ENCODE results near the gene CXCL12. TPM values are rescaled to one million over a fixed set of nuclear protein-coding genes. Genes with fewer than 3 reads are reported as not detected.

CXCL12 gene
- total RNA-seq (100 to 1,000 TPM; 262 to 549 (median 387) TPM), polyA plus RNA-seq (10 to 100 TPM; 22.7 to 64.5 (median 44.7) TPM)
- long read RNA-seq, donor 1, transcript CXCL12-203 (4 exons, 3,532 nt): minor isoform, 43 of 270 reads
- long read RNA-seq, donor 1, transcript CXCL12-202 (4 exons, 470 nt): minor isoform, 16 of 270 reads
- long read RNA-seq, donor 1, transcript CXCL12-201 (3 exons, 1,857 nt): major isoform, 99 of 270 reads
- long read RNA-seq, donor 1, partial matches to known transcripts: 110 of 270 reads
- long read RNA-seq, donor 1, other reads (novel, unspliced or antisense): 0 of 270 reads
- long read RNA-seq, donor 2, transcript CXCL12-207 (2 exons, 596 nt): minor isoform, 12 of 201 reads
- long read RNA-seq, donor 2, transcript CXCL12-202 (4 exons, 470 nt): minor isoform, 6 of 201 reads
- long read RNA-seq, donor 2, transcript CXCL12-203 (4 exons, 3,532 nt): minor isoform, 65 of 201 reads
- long read RNA-seq, donor 2, transcript CXCL12-201 (3 exons, 1,857 nt): major isoform, 118 of 201 reads
- long read RNA-seq, donor 2, partial matches to known transcripts: 0 of 201 reads
- long read RNA-seq, donor 2, other reads (novel, unspliced or antisense): 0 of 201 reads

DNA sequence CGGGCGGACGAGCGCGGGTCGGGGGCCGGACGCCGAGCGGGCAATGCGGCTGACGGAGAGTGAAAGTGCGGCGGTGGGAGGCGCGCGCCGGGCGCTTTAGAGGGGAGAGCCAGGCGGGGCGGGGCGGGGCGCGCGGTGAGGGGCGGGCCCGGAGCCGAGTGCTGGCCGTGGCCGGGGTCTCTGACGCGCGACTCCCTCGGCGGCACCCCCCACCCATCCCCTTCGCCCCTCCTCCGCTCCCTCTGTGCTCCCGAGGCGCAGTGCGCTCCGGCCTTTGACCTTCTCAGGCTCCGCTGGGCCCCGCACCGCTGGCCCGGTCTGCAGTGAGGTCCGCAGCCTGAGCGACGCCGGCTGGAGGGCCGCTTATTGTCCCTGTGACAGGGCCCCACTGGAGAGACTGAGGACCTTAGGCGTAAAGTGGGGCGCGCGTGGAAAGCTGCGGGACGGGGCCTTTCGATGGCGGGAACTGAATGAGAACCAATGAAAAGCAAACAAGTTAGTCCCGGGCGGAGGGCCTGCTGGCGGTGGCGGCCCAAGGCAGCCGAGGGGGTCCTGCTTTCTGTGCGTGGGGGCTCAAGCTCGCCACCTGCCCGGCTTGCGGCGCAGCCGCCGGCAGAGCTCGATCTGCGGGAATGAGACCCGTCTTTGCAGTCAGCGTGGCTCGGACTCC, at the start of gene CXCL12:
Gene CXCL12, minus strand, starts transcription at position 72 of the 670 bp plus-strand sequence. CDS start 92 bp downstream, outside the sequence.
- DNase-seq: peak; percentile 80
- TF ChIP-seq POLR2AphosphoS5 (IDR thresholded peaks at IDR 0.05): peak; percentile 54 to 71 (median 71)
- no peak for TF ChIP-seq POLR2A (IDR thresholded peaks at IDR 0.05)
- TF ChIP-seq, protein P1, sequence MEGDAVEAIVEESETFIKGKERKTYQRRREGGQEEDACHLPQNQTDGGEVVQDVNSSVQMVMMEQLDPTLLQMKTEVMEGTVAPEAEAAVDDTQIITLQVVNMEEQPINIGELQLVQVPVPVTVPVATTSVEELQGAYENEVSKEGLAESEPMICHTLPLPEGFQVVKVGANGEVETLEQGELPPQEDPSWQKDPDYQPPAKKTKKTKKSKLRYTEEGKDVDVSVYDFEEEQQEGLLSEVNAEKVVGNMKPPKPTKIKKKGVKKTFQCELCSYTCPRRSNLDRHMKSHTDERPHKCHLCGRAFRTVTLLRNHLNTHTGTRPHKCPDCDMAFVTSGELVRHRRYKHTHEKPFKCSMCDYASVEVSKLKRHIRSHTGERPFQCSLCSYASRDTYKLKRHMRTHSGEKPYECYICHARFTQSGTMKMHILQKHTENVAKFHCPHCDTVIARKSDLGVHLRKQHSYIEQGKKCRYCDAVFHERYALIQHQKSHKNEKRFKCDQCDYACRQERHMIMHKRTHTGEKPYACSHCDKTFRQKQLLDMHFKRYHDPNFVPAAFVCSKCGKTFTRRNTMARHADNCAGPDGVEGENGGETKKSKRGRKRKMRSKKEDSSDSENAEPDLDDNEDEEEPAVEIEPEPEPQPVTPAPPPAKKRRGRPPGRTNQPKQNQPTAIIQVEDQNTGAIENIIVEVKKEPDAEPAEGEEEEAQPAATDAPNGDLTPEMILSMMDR (IDR thresholded peaks at IDR 0.05 in 8 of 11, conservative IDR thresholded peaks at IDR 0.05 in 3 of 11): peak in 1 of 11 experiments; percentile 9
- peak within 1 kb of the TSS; percentile 19 to 81 (median 74) for H3K27ac ChIP-seq
- H3K27me3 ChIP-seq (replicated peaks in 1 of 7): peaks cover 0 to 80% (median 36%) of the 10 kb centered on the region in 7 donors
- 3 to 7% (median 6%) methylated on average over 38 to 75 of the region's 75 CpGs for WGBS, 5 donors
- H3K4me1 ChIP-seq: peaks cover 0 to 46% (median 26%) of the 10 kb centered on the region in 6 donors
- H3K9me3 ChIP-seq: no peaks in the 10 kb centered on the region
- H3K36me3 ChIP-seq: no peaks in the 10 kb centered on the region
- intact Hi-C loops (cut with DNase I; ENCODE audit: low total_unique reads): loop anchor here (5.0 kb wide), 1 partner anchor 713 kb away; no protein-coding TSS in a partner anchor
- peak within 1 kb of the TSS; percentile 39 to 70 (median 50) for H3K4me3 ChIP-seq

DNA sequence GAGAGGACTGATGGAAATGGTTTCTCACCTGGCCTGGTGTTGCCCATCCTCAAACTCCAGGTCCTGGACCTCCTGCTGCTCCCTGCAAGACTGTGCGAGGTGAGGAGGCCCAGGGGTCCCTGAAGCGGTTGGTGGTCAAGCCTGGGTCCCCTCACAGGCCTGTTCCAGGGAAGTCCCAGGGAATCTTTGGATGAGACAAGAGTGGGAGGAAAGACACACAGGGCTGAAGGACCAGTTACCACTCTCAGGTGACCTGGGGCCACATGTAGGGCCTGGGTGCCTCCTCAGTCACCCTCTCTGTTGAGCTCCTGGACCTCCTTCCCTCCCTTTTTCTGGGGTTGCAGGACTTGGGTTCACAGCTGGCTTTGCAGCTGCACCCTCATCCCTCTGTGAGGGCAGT, 42.6 kb upstream of the CXCL12 start:
- H3K36me3 ChIP-seq: no peaks in the 10 kb centered on the region
- H3K27ac ChIP-seq: no peak overlapping the region
- H3K4me1 ChIP-seq: no peaks in the 10 kb centered on the region
- no peaks in the 10 kb centered on the region for H3K27me3 ChIP-seq (replicated peaks in 1 of 7)
- no peak for DNase-seq
- TF ChIP-seq POLR2AphosphoS5 (IDR thresholded peaks at IDR 0.05) (no peak), POLR2A (IDR thresholded peaks at IDR 0.05) (no peak)
- TF ChIP-seq, protein P1 (IDR thresholded peaks at IDR 0.05 in 8 of 11, conservative IDR thresholded peaks at IDR 0.05 in 3 of 11): no peak
- intact Hi-C loops (cut with DNase I; ENCODE audit: low total_unique reads): no loop called here
- H3K4me3 ChIP-seq: no peak overlapping the region
- WGBS, 5 donors: 82 to 100% (median 95%) methylated on average over 1 to 2 of the region's 2 CpGs
- peaks cover 0 to 23% (median 6%) of the 10 kb centered on the region in 8 donors for H3K9me3 ChIP-seq

DNA sequence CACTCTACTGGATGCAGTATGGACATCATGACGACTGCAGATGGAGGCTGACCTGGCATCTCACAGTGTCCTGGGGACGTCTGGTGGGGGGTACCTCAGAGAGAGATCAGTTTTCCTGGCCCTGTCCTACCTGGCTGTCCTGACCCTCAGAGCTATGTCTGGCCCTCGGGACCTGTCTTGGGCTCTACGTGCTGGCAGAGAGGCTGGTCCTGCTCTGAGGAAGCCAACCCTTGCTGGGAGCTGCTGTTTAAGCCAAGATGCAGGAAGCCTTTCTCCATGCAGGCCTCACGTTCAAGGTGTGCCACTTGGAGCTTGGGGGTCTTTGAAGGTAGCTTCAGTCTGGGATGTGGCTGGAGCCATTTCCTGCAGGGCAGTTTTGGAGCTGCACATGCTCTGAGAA, 42.1 kb upstream of the CXCL12 start:
- DNase-seq: no peak
- H3K27me3 ChIP-seq (replicated peaks in 1 of 7): no peaks in the 10 kb centered on the region
- no peaks in the 10 kb centered on the region for H3K4me1 ChIP-seq
- no peak overlapping the region for H3K27ac ChIP-seq
- no peak overlapping the region for H3K4me3 ChIP-seq
- intact Hi-C loops (cut with DNase I; ENCODE audit: low total_unique reads): no loop called here
- TF ChIP-seq POLR2AphosphoS5 (IDR thresholded peaks at IDR 0.05): no peak
- TF ChIP-seq, protein P1 (IDR thresholded peaks at IDR 0.05 in 8 of 11, conservative IDR thresholded peaks at IDR 0.05 in 3 of 11): no peak
- peaks cover 0 to 19% (median 5%) of the 10 kb centered on the region in 8 donors for H3K9me3 ChIP-seq
- H3K36me3 ChIP-seq: no peaks in the 10 kb centered on the region
- WGBS, 5 donors: 64 to 86% (median 78%) methylated on average over 3 to 5 of the region's 5 CpGs
